BLaER1 treated with 17β-estradiol and CSF1 and Interleukin-3, amounts not matched to agents 10 nM and 100 nM (cell line): ENCODE results near the gene ATP5F1E.

ENCODE experiments used
- H3K27ac ChIP-seq, 11 experiments: shearing (Covaris generic); formaldehyde crosslinking; 2 replicates each; pipeline ENCODE4 v1.8.1; 2022
- H3K27me3 ChIP-seq, 11 experiments: shearing (Covaris generic); formaldehyde crosslinking; 2 replicates each; pipeline ENCODE4 v1.8.1; 2022
- H3K36me3 ChIP-seq, 11 experiments: shearing (Covaris generic); formaldehyde crosslinking; 2 replicates each; pipeline ENCODE4 v1.8.1; 2022
- H3K4me1 ChIP-seq, 10 experiments: shearing (Covaris generic); formaldehyde crosslinking; 2 replicates each; pipeline ENCODE4 v1.8.1; 2022
- H3K4me2 ChIP-seq, 11 experiments: shearing (Covaris generic); formaldehyde crosslinking; 2 replicates each; pipeline ENCODE4 v1.8.1; 2022
- H3K4me3 ChIP-seq, 10 experiments: shearing (Covaris generic); formaldehyde crosslinking; 2 replicates each; pipeline ENCODE4 v1.8.1; 2022
- H3K9ac ChIP-seq, 11 experiments: shearing (Covaris generic); formaldehyde crosslinking; 2 replicates each; pipeline ENCODE4 v1.8.1; 2022
- H3K9me3 ChIP-seq, 11 experiments: shearing (Covaris generic); formaldehyde crosslinking; replicated peaks in 1 of 11; 2 replicates each; pipeline ENCODE4 v1.8.1; 2022
- H4K20me1 ChIP-seq, 11 experiments: shearing (Covaris generic); formaldehyde crosslinking; 2 replicates each; pipeline ENCODE4 v1.8.1; 2022
- Cebpa-rat ChIP-seq, 11 experiments: shearing (Covaris generic); IDR thresholded peaks; 2 replicates each; pipeline ENCODE4 v1.8.1; 2022

ATP5F1E gene

DNA sequence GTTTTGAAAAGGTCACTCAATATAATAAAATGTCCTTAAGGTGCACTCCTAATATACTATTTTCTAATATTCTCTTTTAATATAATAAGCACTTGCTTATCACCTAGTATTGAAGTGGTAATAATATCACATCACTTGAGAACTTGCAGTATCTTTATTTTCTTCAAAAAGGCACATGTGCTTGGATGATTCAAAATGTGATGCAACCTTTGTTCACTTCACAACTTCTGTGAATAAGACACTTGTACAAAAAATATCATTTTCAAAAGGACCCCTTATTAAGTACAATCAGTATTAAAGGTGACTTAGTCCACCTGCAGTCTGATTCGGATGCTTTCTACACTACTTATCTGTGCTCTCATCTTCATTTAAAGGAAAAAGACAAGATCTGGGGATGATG, 7.1 kb upstream of the ATP5F1E start:
- Histone ChIP-seq H3K27me3 (no peaks in the 10 kb centered on the region), H3K36me3 (peaks cover 55 to 73% (median 63%) of the 10 kb centered on the region in 11 experiments), H4K20me1 (peaks cover 15 to 58% (median 46%) of the 10 kb centered on the region in 11 experiments; a peak in 19 of 22 replicates), H3K4me3 (no peak overlapping the region), H3K27ac (no peak overlapping the region), H3K4me1 (peaks cover 36 to 49% (median 43%) of the 10 kb centered on the region in 10 experiments), H3K4me2 (peak overlapping the region; percentile 82 to 94 (median 89); a peak in 18 of 22 replicates), H3K9me3 (0 out of 22 replicates have a peak, but pooled peaks cover 0 to 3% (median 0%) of the 10 kb centered on the region in 11 experiments), H3K9ac (peak overlapping the region in 1 of 11 experiments; percentile 17; a peak in 1 of 22 replicates)
- no peak for TF ChIP-seq Cebpa-rat (IDR thresholded peaks at IDR 0.05)

GRCh38 chr20:59037386-59037785, 5.3 kb upstream of the ATP5F1E start:
- Histone ChIP-seq H4K20me1 (peaks cover 15 to 58% (median 46%) of the 10 kb centered on the region in 11 experiments; a peak in 19 of 22 replicates), H3K27me3 (no peaks in the 10 kb centered on the region), H3K4me2 (no peak overlapping the region), H3K27ac (no peak overlapping the region), H3K9ac (no peak overlapping the region), H3K9me3 (0 out of 22 replicates have a peak, but pooled peaks cover 0 to 2% (median 0%) of the 10 kb centered on the region in 11 experiments), H3K4me1 (peaks cover 29 to 54% (median 40%) of the 10 kb centered on the region in 10 experiments), H3K36me3 (peaks cover 61 to 82% (median 70%) of the 10 kb centered on the region in 11 experiments), H3K4me3 (no peak overlapping the region)
- no peak for TF ChIP-seq Cebpa-rat (IDR thresholded peaks at IDR 0.05)

GRCh38 chr20:59035381-59035780, 3.2 kb upstream of the ATP5F1E start:
- peaks cover 9 to 54% (median 37%) of the 10 kb centered on the region in 11 experiments; a peak in 19 of 22 replicates for H4K20me1 ChIP-seq
- H3K9me3 ChIP-seq: no peaks in the 10 kb centered on the region
- H3K27me3 ChIP-seq: no peaks in the 10 kb centered on the region
- TF ChIP-seq Cebpa-rat (IDR thresholded peaks at IDR 0.05): no peak
- H3K4me1 ChIP-seq: peaks cover 26 to 51% (median 37%) of the 10 kb centered on the region in 10 experiments
- H3K4me3 ChIP-seq: no peak overlapping the region
- no peak overlapping the region for H3K27ac ChIP-seq
- 0 out of 22 replicates have a peak overlapping the region, but pooled peaks of 1 of the 11 experiments have one; percentile 10 for H3K9ac ChIP-seq
- H3K36me3 ChIP-seq: peaks cover 54 to 80% (median 66%) of the 10 kb centered on the region in 11 experiments
- no peak overlapping the region for H3K4me2 ChIP-seq

GRCh38 chr20:59033616-59034165, 1.6 kb upstream of the ATP5F1E start:
- H3K4me3 ChIP-seq: no peak overlapping the region
- H3K36me3 ChIP-seq: peaks cover 67 to 80% (median 70%) of the 10 kb centered on the region in 11 experiments
- no peak for TF ChIP-seq Cebpa-rat (IDR thresholded peaks at IDR 0.05)
- peaks cover 33 to 51% (median 40%) of the 10 kb centered on the region in 10 experiments for H3K4me1 ChIP-seq
- H3K27me3 ChIP-seq: no peaks in the 10 kb centered on the region
- H4K20me1 ChIP-seq: peaks cover 10 to 54% (median 35%) of the 10 kb centered on the region in 11 experiments; a peak in 19 of 22 replicates
- H3K4me2 ChIP-seq: peak overlapping the region in 2 of 11 experiments; percentile 17 to 99; a peak in 5 of 22 replicates
- no peak overlapping the region for H3K27ac ChIP-seq
- H3K9me3 ChIP-seq: no peaks in the 10 kb centered on the region
- peak overlapping the region in 1 of 11 experiments; percentile 84; a peak in 1 of 22 replicates for H3K9ac ChIP-seq

- Histone ChIP-seq H3K27me3 (no peaks in the 10 kb centered on the region), H3K9me3 (no peaks in the 10 kb centered on the region), H3K4me2 (peak overlapping the region; percentile 83 to 99 (median 88)), H4K20me1 (peaks cover 12 to 54% (median 36%) of the 10 kb centered on the region in 11 experiments; a peak in 20 of 22 replicates), H3K4me1 (peaks cover 38 to 51% (median 44%) of the 10 kb centered on the region in 10 experiments), H3K36me3 (peaks cover 66 to 80% (median 70%) of the 10 kb centered on the region in 11 experiments), H3K27ac (peak overlapping the region; percentile 76 to 97 (median 95); a peak in 21 of 22 replicates), H3K4me3 (peak overlapping the region; percentile 64 to 95 (median 77)), H3K9ac (peak overlapping the region; percentile 81 to 96 (median 91))
- no peak for TF ChIP-seq Cebpa-rat (IDR thresholded peaks at IDR 0.05)
Observed at GRCh38 chr20:59033093-59033492, 958 bp upstream of the ATP5F1E start.

DNA sequence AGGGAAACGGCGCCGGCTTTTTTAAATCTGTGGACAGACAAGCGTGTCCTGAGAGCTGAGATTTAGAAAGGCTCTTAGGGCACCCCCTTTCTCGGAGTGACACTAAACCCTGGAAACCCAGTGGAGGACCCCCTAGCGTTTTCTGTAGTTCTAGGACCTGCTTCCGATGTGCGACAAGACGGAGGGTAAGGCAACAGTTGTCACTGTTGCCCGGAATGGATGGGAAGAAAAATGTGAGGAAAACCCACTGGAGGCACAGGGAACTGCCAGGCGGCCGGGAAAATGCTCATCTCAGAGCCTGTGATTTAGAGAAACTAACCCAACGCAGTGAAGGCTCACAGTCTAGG, 551 bp upstream of the ATP5F1E start:
- Histone ChIP-seq H3K27me3 (no peaks in the 10 kb centered on the region), H3K9me3 (no peaks in the 10 kb centered on the region), H3K27ac (peak overlapping the region; percentile 76 to 97 (median 95)), H3K4me1 (peaks cover 38 to 55% (median 46%) of the 10 kb centered on the region in 10 experiments), H4K20me1 (peaks cover 16 to 54% (median 36%) of the 10 kb centered on the region in 11 experiments; a peak in 20 of 22 replicates), H3K4me3 (peak overlapping the region; percentile 64 to 95 (median 77)), H3K36me3 (peaks cover 66 to 80% (median 70%) of the 10 kb centered on the region in 11 experiments), H3K4me2 (peak overlapping the region; percentile 83 to 99 (median 88)), H3K9ac (peak overlapping the region; percentile 81 to 96 (median 91))
- no peak for TF ChIP-seq Cebpa-rat (IDR thresholded peaks at IDR 0.05)

DNA sequence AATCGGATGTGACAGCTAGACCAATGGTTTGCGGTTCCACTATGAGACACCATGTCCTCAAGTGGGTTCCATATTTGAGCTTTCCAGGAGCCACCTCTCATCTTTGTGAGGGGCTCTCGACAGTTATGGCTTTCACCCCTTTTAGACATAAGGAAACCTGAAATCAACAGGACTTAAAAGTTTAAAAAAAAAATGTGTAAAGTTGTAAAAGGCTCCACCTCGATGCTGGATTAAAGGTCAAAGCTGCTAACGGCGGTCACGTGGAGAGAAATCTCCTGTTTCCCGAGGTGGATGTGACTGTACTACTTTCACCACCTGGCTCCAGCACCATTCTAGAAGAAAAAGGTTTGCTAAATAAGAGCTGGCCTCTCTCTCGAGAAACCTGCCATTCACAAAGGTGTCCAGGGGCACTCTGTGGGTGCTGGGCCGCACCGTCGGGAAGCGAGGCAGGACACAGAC, 542 bp downstream of the ATP5F1E start:
- Histone ChIP-seq H3K9me3 (no peaks in the 10 kb centered on the region), H3K4me1 (peaks cover 38 to 66% (median 48%) of the 10 kb centered on the region in 10 experiments), H3K4me2 (peak overlapping the region; percentile 79 to 100 (median 97)), H3K27ac (peak overlapping the region; percentile 83 to 97 (median 95)), H3K27me3 (no peaks in the 10 kb centered on the region), H3K36me3 (peaks cover 66 to 80% (median 70%) of the 10 kb centered on the region in 11 experiments), H3K4me3 (peak overlapping the region; percentile 64 to 95 (median 77)), H3K9ac (peak overlapping the region; percentile 81 to 96 (median 91)), H4K20me1 (peaks cover 27 to 55% (median 38%) of the 10 kb centered on the region in 11 experiments; a peak in 20 of 22 replicates)
- TF ChIP-seq Cebpa-rat (IDR thresholded peaks at IDR 0.05): no peak

DNA sequence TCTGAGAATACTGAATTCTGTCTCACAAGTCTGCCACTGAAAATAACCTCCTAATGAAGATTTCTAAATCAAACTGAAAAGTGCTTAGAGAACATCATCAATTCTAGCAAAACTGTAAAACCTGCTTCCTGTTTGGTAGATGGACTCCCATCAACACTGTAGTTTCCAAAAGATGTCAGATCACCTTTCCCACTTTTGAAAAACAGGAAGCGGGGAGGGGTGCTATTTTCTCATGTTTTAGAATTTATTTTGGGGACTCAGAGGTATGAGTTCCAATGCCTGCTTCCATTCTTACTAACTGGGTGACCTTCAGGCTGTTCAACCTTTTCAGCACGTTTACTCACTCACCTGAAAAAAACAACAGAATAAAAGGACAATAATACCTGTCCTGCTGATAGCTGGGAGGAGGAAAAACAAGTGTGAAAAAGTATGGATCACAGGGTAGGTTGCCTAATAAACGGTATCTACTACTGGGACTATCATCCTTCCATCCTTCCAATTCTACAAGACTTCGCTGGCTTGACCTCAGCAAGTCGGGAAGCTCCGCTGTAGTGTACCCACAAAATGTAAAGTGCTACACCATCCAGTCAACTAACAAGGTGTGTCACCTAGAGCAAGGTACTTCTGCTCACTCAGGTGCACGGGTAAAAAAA, 1.1 kb downstream of the ATP5F1E start:
- Histone ChIP-seq H3K36me3 (peaks cover 66 to 80% (median 70%) of the 10 kb centered on the region in 11 experiments), H3K27ac (peak overlapping the region; percentile 83 to 97 (median 95); a peak in 20 of 22 replicates), H3K4me2 (peak overlapping the region; percentile 79 to 100 (median 97)), H3K4me3 (peak overlapping the region; percentile 64 to 95 (median 77)), H3K27me3 (no peaks in the 10 kb centered on the region), H3K9me3 (no peaks in the 10 kb centered on the region), H4K20me1 (peaks cover 30 to 58% (median 43%) of the 10 kb centered on the region in 11 experiments; a peak in 20 of 22 replicates), H3K9ac (peak overlapping the region; percentile 81 to 96 (median 91)), H3K4me1 (peaks cover 38 to 66% (median 48%) of the 10 kb centered on the region in 10 experiments)
- no peak for TF ChIP-seq Cebpa-rat (IDR thresholded peaks at IDR 0.05)
